Liver (tissue), 9 donors: ENCODE results near the gene MICAL2. TPM values are rescaled to one million over a fixed set of nuclear protein-coding genes. Genes with fewer than 3 reads are reported as not detected.

ENCODE experiments used
- DNase-seq: peaks from one replicate; pipeline ENCODE4 v3.0.0-alpha.2; 2017; ENCODE audit warnings: low spot score
- H3K27ac ChIP-seq, 2 donors: one replicate each; pipeline ENCODE4 v1.7.0; 2013; ENCODE audit warnings: inconsistent platforms in 2 of 2, low read length in 2 of 2, control low read depth in 1 of 2, low read depth in 1 of 2, mild to moderate bottlenecking in 1 of 2
- H3K27me3 ChIP-seq, 4 donors: one replicate each; pipeline versions ENCODE4 v1.6.1 to v1.7.0; 2013; ENCODE audit warnings: low read length in 3 of 4, inconsistent platforms in 1 of 4, mild to moderate bottlenecking in 1 of 4, moderate library complexity in 1 of 4; ENCODE audit not compliant: control insufficient read depth in 4 of 4, insufficient read depth in 4 of 4
- H3K36me3 ChIP-seq, 4 donors: one replicate each; pipeline versions ENCODE4 v1.6.1 to v1.7.0; 2013; ENCODE audit warnings: low read length in 3 of 4, mild to moderate bottlenecking in 3 of 4, low read depth in 1 of 4, moderate library complexity in 1 of 4; ENCODE audit not compliant: control insufficient read depth in 4 of 4, insufficient read depth in 3 of 4
- H3K4me1 ChIP-seq, 4 donors: one replicate each; pipeline versions ENCODE4 v1.6.1 to v1.7.0; 2013; ENCODE audit warnings: low read length in 3 of 4, mild to moderate bottlenecking in 3 of 4, moderate library complexity in 1 of 4; ENCODE audit not compliant: control insufficient read depth in 4 of 4, insufficient read depth in 4 of 4
- H3K4me3 ChIP-seq, 3 donors: one replicate each; pipeline versions ENCODE4 v1.6.1 to v1.7.0; 2013; ENCODE audit warnings: low read length in 3 of 3, control low read depth in 1 of 3, low read depth in 1 of 3, mild to moderate bottlenecking in 1 of 3
- H3K9ac ChIP-seq, 2 donors: one replicate each; pipeline ENCODE4 v1.7.0; 2013; ENCODE audit warnings: low read length in 2 of 2, mild to moderate bottlenecking in 2 of 2, moderate library complexity in 2 of 2, control low read depth in 1 of 2, low read depth in 1 of 2
- H3K9me3 ChIP-seq, 4 donors: one replicate each; pipeline versions ENCODE4 v1.6.1 to v1.7.0; 2013; ENCODE audit warnings: low read length in 3 of 4; ENCODE audit not compliant: control insufficient read depth in 4 of 4
- ATF3 ChIP-seq: IDR thresholded peaks from 2 replicates; pipeline ENCODE4 v1.6.1; 2016; ENCODE audit warnings: antibody characterized with exemption
- CTCF ChIP-seq: fragments of 150-350 bp; IDR thresholded peaks from 2 replicates; pipeline ENCODE4 v1.5.1; 2017; ENCODE audit warnings: improper control_type of control experiment, low read depth, low read length; ENCODE audit not compliant: missing input control
- EGR1 ChIP-seq, 2 donors: IDR thresholded peaks; 2 replicates each; pipeline ENCODE4 v1.6.1; 2016 to 2018; ENCODE audit warnings: antibody characterized with exemption in 2 of 2, low read depth in 2 of 2
- FOXA1 ChIP-seq: IDR thresholded peaks from 2 replicates; pipeline ENCODE4 v1.6.1; 2016; ENCODE audit warnings: antibody characterized with exemption
- FOXA2 ChIP-seq: IDR thresholded peaks from 2 replicates; pipeline ENCODE4 v1.6.1; 2016; ENCODE audit warnings: antibody characterized with exemption
- GABPA ChIP-seq, 2 donors: IDR thresholded peaks in 1 of 2; conservative IDR thresholded peaks in 1 of 2; 2 replicates each; pipeline ENCODE4 v1.6.1; 2016; ENCODE audit warnings: antibody characterized with exemption in 2 of 2, mild to moderate bottlenecking in 1 of 2, moderate library complexity in 1 of 2
- HNF4A ChIP-seq, 2 donors: conservative IDR thresholded peaks; 2 replicates each; pipeline ENCODE4 v1.6.1; 2016; ENCODE audit warnings: antibody characterized with exemption in 2 of 2, mild to moderate bottlenecking in 2 of 2
- JUND ChIP-seq, 2 donors: IDR thresholded peaks; 2 replicates each; pipeline ENCODE4 v1.6.1; 2016; ENCODE audit warnings: antibody characterized with exemption in 2 of 2
- MAX ChIP-seq: IDR thresholded peaks from 2 replicates; pipeline ENCODE4 v1.6.1; 2016; ENCODE audit warnings: antibody characterized with exemption
- NR2F2 ChIP-seq: IDR thresholded peaks from 2 replicates; pipeline ENCODE4 v1.6.1; 2016; ENCODE audit warnings: antibody characterized with exemption
- RAD21 ChIP-seq, 2 donors: IDR thresholded peaks; 2 replicates each; pipeline ENCODE4 v1.6.1; 2016; ENCODE audit warnings: antibody characterized with exemption in 2 of 2, mild to moderate bottlenecking in 2 of 2
- RXRA ChIP-seq, 2 donors: IDR thresholded peaks; 2 replicates each; pipeline ENCODE4 v1.6.1; 2017 to 2018; ENCODE audit warnings: antibody characterized with exemption in 2 of 2, mild to moderate bottlenecking in 1 of 2
- TAF1 ChIP-seq: conservative IDR thresholded peaks from 2 replicates; pipeline ENCODE4 v1.6.1; 2016; ENCODE audit warnings: antibody characterized with exemption, mild to moderate bottlenecking
- ZBTB33 ChIP-seq: IDR thresholded peaks from 2 replicates; pipeline ENCODE4 v1.6.1; 2016; ENCODE audit warnings: antibody characterized with exemption
- WGBS: extraction: QIAGEN DNeasy Blood & Tissue Kit; methylation state at CpG from one replicate; pipeline ENCODE4 v1.1.7; 2013; 5-methylcytosine and 5-hydroxymethylcytosine counted together
- polyA plus RNA-seq, 2 donors: library from polyadenylated mRNA; stranded (reverse) in 1 of 2; unstranded in 1 of 2; fragments of 200-250 nt in 1 of 2; fragments of >200 nt in 1 of 2; fragmentation: Nextera tagmentation in 1 of 2; extraction: Ambion mirVana in 1 of 2; gene quantifications; one replicate each; pipeline versions ENCODE4 v1.2.1 to v1.2.3, GENCODE V29; 2013 to 2015
- total RNA-seq, 2 donors: library from RNA; depleted of rRNA; stranded (reverse); fragments of >200 nt; gene quantifications; one replicate each; pipeline ENCODE4 v1.2.3, GENCODE V29; 2014
- TF ChIP-seq, protein P1 (sequence below): IDR thresholded peaks from 2 replicates; pipeline ENCODE4 v1.6.1; 2016; ENCODE audit warnings: antibody characterized with exemption, mild to moderate bottlenecking
- donor health status: healthy.
- donor health status: healthy.
- donor health status: healthy.
- donor health status: healthy.
- donor health status: healthy.

MICAL2 gene
- total and polyA plus RNA-seq, 4 donors, result 17.5 to 113 (median 42.9) TPM

GRCh38 chr11:12242966-12243365 is 132.6 kb downstream of the MICAL2 start:
- WGBS, result 98% methylated on average over 2 of the region's 2 CpGs
- no peak overlapping the region for H3K27ac ChIP-seq
- H3K4me3 ChIP-seq, result no peak overlapping the region
- H3K9me3 ChIP-seq, result no peaks in the 10 kb centered on the region
- H3K36me3 ChIP-seq, result peaks cover 0 to 6% (median 1%) of the 10 kb centered on the region in 4 donors
- DNase-seq, result no peak
- no peak overlapping the region for H3K9ac ChIP-seq
- TF ChIP-seq EGR1 (IDR thresholded peaks at IDR 0.05; ENCODE audit: low read depth in 2 of 2) (no peak), RAD21 (IDR thresholded peaks at IDR 0.05) (no peak), ATF3 (no peak), GABPA (IDR thresholded peaks at IDR 0.05 in 1 of 2, conservative IDR thresholded peaks at IDR 0.05 in 1 of 2) (no peak), NR2F2 (no peak), HNF4A (conservative IDR thresholded peaks at IDR 0.05) (no peak), RXRA (IDR thresholded peaks at IDR 0.05) (no peak), ZBTB33 (no peak), TAF1 (no peak), JUND (IDR thresholded peaks at IDR 0.05) (no peak), FOXA1 (no peak), FOXA2 (no peak), CTCF (no peak)
- H3K4me1 ChIP-seq, result peaks cover 8 to 33% (median 28%) of the 10 kb centered on the region in 4 donors
- no peaks in the 10 kb centered on the region for H3K27me3 ChIP-seq

DNA sequence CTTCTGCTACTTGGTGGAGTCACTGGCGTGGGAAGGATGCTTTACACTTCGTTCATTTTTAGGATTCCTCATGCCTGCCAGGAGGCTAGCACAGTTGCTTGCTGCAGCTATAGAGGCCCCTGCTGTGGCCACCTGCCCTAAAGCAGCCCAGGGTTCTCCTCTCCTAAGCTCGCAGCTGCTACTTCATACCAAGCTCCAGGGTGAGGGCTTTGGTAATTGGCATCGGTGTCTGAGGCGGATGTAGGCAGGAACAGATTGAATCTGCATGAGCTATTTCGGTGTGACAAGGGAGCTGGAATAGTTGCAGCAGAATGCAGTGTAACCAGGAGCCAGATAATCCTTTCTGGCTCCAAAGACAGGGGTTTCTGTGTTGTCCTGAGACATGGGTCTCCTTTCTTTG is 133.1 kb downstream of the MICAL2 start:
- no peaks in the 10 kb centered on the region for H3K27me3 ChIP-seq
- WGBS, result 96% methylated on average over 6 of the region's 6 CpGs
- no peak overlapping the region for H3K9ac ChIP-seq
- no peak for DNase-seq
- no peaks in the 10 kb centered on the region for H3K9me3 ChIP-seq
- peaks cover 8 to 38% (median 30%) of the 10 kb centered on the region in 4 donors for H3K4me1 ChIP-seq
- no peak overlapping the region for H3K4me3 ChIP-seq
- H3K36me3 ChIP-seq, result peaks cover 0 to 6% (median 1%) of the 10 kb centered on the region in 4 donors
- no peak overlapping the region for H3K27ac ChIP-seq
- no peak for TF ChIP-seq HNF4A (conservative IDR thresholded peaks at IDR 0.05)
- TF ChIP-seq NR2F2, result no peak
- TF ChIP-seq, protein P1, sequence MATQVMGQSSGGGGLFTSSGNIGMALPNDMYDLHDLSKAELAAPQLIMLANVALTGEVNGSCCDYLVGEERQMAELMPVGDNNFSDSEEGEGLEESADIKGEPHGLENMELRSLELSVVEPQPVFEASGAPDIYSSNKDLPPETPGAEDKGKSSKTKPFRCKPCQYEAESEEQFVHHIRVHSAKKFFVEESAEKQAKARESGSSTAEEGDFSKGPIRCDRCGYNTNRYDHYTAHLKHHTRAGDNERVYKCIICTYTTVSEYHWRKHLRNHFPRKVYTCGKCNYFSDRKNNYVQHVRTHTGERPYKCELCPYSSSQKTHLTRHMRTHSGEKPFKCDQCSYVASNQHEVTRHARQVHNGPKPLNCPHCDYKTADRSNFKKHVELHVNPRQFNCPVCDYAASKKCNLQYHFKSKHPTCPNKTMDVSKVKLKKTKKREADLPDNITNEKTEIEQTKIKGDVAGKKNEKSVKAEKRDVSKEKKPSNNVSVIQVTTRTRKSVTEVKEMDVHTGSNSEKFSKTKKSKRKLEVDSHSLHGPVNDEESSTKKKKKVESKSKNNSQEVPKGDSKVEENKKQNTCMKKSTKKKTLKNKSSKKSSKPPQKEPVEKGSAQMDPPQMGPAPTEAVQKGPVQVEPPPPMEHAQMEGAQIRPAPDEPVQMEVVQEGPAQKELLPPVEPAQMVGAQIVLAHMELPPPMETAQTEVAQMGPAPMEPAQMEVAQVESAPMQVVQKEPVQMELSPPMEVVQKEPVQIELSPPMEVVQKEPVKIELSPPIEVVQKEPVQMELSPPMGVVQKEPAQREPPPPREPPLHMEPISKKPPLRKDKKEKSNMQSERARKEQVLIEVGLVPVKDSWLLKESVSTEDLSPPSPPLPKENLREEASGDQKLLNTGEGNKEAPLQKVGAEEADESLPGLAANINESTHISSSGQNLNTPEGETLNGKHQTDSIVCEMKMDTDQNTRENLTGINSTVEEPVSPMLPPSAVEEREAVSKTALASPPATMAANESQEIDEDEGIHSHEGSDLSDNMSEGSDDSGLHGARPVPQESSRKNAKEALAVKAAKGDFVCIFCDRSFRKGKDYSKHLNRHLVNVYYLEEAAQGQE, result no peak
- no peak for TF ChIP-seq MAX
